ENCODE measurements around the gene ACTN4. TPM values are rescaled to one million over a fixed set of nuclear protein-coding genes. Genes with fewer than 3 reads are reported as not detected.

ACTN4 gene
- total RNA-seq, 2 experiments from 2014 or later, result 86.8 to 178 TPM

GRCh38 chr19:38730731-38731589 is 83.5 kb downstream of the ACTN4 start:
- Histone ChIP-seq H3K79me2 (ENCODE audit: insufficient read depth, low read depth, low read length) (no peaks in the 10 kb centered on the region), H3K27ac (ENCODE audit: low read depth, low read length, poor library complexity, severe bottlenecking) (no peak overlapping the region), H3K4me3 (ENCODE audit: low read depth, low read length, poor library complexity, severe bottlenecking) (no peak overlapping the region), H2AFZ (ENCODE audit: low read length) (no peak overlapping the region), H4K20me1 (ENCODE audit: insufficient read depth, low read length) (no peaks in the 10 kb centered on the region), H3K4me2 (ENCODE audit: low read length) (no peak overlapping the region), H3K9me3 (ENCODE audit: low read length) (no peaks in the 10 kb centered on the region), H3K4me1 (ENCODE audit: insufficient read depth, low read length, poor library complexity, severe bottlenecking) (peaks cover 20% of the 10 kb centered on the region), H3K9me2 (ENCODE audit: insufficient read depth, low read length) (no peaks in the 10 kb centered on the region), H3K36me3 (ENCODE audit: insufficient read depth, low read length) (peaks cover 15% of the 10 kb centered on the region; the same call in 1 of the 2 replicates)
- CTCF ChIA-PET (ENCODE audit: unreplicated experiment), result no interaction called here
- TF ChIP-seq, protein P1, sequence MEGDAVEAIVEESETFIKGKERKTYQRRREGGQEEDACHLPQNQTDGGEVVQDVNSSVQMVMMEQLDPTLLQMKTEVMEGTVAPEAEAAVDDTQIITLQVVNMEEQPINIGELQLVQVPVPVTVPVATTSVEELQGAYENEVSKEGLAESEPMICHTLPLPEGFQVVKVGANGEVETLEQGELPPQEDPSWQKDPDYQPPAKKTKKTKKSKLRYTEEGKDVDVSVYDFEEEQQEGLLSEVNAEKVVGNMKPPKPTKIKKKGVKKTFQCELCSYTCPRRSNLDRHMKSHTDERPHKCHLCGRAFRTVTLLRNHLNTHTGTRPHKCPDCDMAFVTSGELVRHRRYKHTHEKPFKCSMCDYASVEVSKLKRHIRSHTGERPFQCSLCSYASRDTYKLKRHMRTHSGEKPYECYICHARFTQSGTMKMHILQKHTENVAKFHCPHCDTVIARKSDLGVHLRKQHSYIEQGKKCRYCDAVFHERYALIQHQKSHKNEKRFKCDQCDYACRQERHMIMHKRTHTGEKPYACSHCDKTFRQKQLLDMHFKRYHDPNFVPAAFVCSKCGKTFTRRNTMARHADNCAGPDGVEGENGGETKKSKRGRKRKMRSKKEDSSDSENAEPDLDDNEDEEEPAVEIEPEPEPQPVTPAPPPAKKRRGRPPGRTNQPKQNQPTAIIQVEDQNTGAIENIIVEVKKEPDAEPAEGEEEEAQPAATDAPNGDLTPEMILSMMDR (conservative IDR thresholded peaks at IDR 0.05; ENCODE audit: low read length), result no peak
- no peak for TF ChIP-seq EZH2phosphoT487 (IDR thresholded peaks at IDR 0.05; ENCODE audit: borderline replicate concordance, low read depth, low read length)
- BruUV-seq (replicated peaks), result no TSS peak
- intact Hi-C loops (cut with micrococcal nuclease; ENCODE audit: unreplicated experiment), result no loop called here
- POLR2A ChIA-PET, result no interaction called here
- no peak for DNase-seq (ENCODE audit: low spot score)

- Histone ChIP-seq H3K4me2 (ENCODE audit: low read length) (no peak overlapping the region), H3K36me3 (ENCODE audit: insufficient read depth, low read length) (peaks cover 15% of the 10 kb centered on the region; the same call in 1 of the 2 replicates), H3K4me1 (ENCODE audit: insufficient read depth, low read length, poor library complexity, severe bottlenecking) (peaks cover 20% of the 10 kb centered on the region), H4K20me1 (ENCODE audit: insufficient read depth, low read length) (no peaks in the 10 kb centered on the region), H3K9me3 (ENCODE audit: low read length) (no peaks in the 10 kb centered on the region), H3K79me2 (ENCODE audit: insufficient read depth, low read depth, low read length) (no peaks in the 10 kb centered on the region), H2AFZ (ENCODE audit: low read length) (no peak overlapping the region), H3K4me3 (ENCODE audit: low read depth, low read length, poor library complexity, severe bottlenecking) (no peak overlapping the region), H3K27ac (ENCODE audit: low read depth, low read length, poor library complexity, severe bottlenecking) (no peak overlapping the region), H3K9me2 (ENCODE audit: insufficient read depth, low read length) (no peaks in the 10 kb centered on the region)
- TF ChIP-seq, protein P1 (conservative IDR thresholded peaks at IDR 0.05; ENCODE audit: low read length), result no peak
- TF ChIP-seq EZH2phosphoT487 (IDR thresholded peaks at IDR 0.05; ENCODE audit: borderline replicate concordance, low read depth, low read length), result no peak
- ChIA-PET CTCF (ENCODE audit: unreplicated experiment) (no interaction called here), POLR2A (no interaction called here)
- intact Hi-C loops (cut with micrococcal nuclease; ENCODE audit: unreplicated experiment), result no loop called here
- no TSS peak for BruUV-seq (replicated peaks)
- DNase-seq (ENCODE audit: low spot score), result no peak
Measured at GRCh38 chr19:38731654-38732301, 84.3 kb downstream of the ACTN4 start.

DNA sequence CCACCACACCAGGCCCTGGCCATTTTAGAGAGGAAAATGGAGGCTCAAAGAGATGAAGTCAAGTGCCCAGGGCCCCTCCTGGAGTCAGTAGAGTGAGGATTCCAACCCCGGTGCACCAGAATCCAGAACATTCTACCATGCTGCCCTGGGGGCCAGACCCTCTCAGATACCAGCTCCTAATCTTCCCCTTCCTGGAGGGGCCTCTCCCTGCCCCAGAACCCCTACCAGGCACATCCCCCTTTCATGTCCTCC is 85.7 kb downstream of the ACTN4 start:
- Histone ChIP-seq H3K4me2 (ENCODE audit: low read length) (no peak overlapping the region), H3K79me2 (ENCODE audit: insufficient read depth, low read depth, low read length) (no peaks in the 10 kb centered on the region), H3K9me3 (ENCODE audit: low read length) (no peaks in the 10 kb centered on the region), H3K9me2 (ENCODE audit: insufficient read depth, low read length) (no peaks in the 10 kb centered on the region), H3K27ac (ENCODE audit: low read depth, low read length, poor library complexity, severe bottlenecking) (no peak overlapping the region), H2AFZ (ENCODE audit: low read length) (no peak overlapping the region), H3K4me1 (ENCODE audit: insufficient read depth, low read length, poor library complexity, severe bottlenecking) (peaks cover 20% of the 10 kb centered on the region), H3K4me3 (ENCODE audit: low read depth, low read length, poor library complexity, severe bottlenecking) (no peak overlapping the region), H3K36me3 (ENCODE audit: insufficient read depth, low read length) (peaks cover 15% of the 10 kb centered on the region; the same call in 1 of the 2 replicates), H4K20me1 (ENCODE audit: insufficient read depth, low read length) (no peaks in the 10 kb centered on the region)
- BruUV-seq (replicated peaks), result no TSS peak
- no peak for DNase-seq (ENCODE audit: low spot score)
- POLR2A ChIA-PET, result interaction anchor here (0.6 kb wide), 1 partner anchor 168 kb away, joined by 3 read pairs; no protein-coding TSS in a partner anchor
- intact Hi-C loops (cut with micrococcal nuclease; ENCODE audit: unreplicated experiment), result no loop called here
- CTCF ChIA-PET (ENCODE audit: unreplicated experiment), result no interaction called here
- TF ChIP-seq, protein P1 (conservative IDR thresholded peaks at IDR 0.05; ENCODE audit: low read length), result no peak
- no peak for TF ChIP-seq EZH2phosphoT487 (IDR thresholded peaks at IDR 0.05; ENCODE audit: borderline replicate concordance, low read depth, low read length)
